ENCODE results near the gene VPS8. TPM values are rescaled to one million over a fixed set of nuclear protein-coding genes. Genes with fewer than 3 reads are reported as not detected.

VPS8 gene
- total RNA-seq, 4 donors from 2014 or later = 31.0 to 39.0 (median 32.6) TPM

DNA sequence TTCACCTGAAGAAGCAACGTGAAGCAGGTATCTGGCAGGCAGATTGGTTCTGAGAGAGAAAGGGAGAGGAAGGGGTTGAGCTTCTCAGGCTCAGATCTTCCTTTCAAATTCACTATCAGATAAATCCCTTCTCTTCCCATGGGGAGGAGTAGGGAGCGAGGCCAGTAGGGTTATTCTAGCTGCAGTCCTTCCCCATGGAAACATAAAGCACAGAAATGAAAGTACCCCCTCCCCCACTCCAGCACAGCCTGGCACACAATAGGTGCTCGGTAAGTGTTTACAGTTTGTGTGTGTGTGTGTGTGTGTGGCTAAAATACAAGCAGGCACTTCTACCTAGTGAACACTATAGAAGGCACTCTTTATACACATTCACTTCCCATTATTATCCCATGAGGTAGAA is 20.8 kb upstream of the VPS8 start:
- no peaks in the 10 kb centered on the region for H3K9me3 ChIP-seq
- H3K36me3 ChIP-seq = no peaks in the 10 kb centered on the region
- no peak overlapping the region for H3K4me3 ChIP-seq
- DNase-seq (ENCODE audit: extremely low spot score) = no peak
- no peak overlapping the region for H3K27ac ChIP-seq (replicated peaks in 1 of 4)
- WGBS = 57% methylated on average over 3 of the region's 3 CpGs
- H3K4me1 ChIP-seq = peaks cover 8 to 12% (median 10%) of the 10 kb centered on the region in 4 donors
- intact Hi-C loops (cut with DNase I) = no loop called here
- no peaks in the 10 kb centered on the region for H3K27me3 ChIP-seq
- TF ChIP-seq CTCF (IDR thresholded peaks at IDR 0.05) (no peak), EP300 (IDR thresholded peaks at IDR 0.05) (no peak), POLR2A (IDR thresholded peaks at IDR 0.05; ENCODE audit: low read depth) (no peak), POLR2AphosphoS5 (IDR thresholded peaks at IDR 0.05) (no peak)

- DNase-seq (ENCODE audit: extremely low spot score) = no peak
- no peaks in the 10 kb centered on the region for H3K36me3 ChIP-seq
- peaks cover 0 to 4% (median 0%) of the 10 kb centered on the region in 4 donors for H3K27me3 ChIP-seq
- intact Hi-C loops (cut with DNase I) = no loop called here
- H3K9me3 ChIP-seq = no peaks in the 10 kb centered on the region
- no peak overlapping the region for H3K4me3 ChIP-seq
- no peak for TF ChIP-seq POLR2A (IDR thresholded peaks at IDR 0.05; ENCODE audit: low read depth)
- no peak for TF ChIP-seq POLR2AphosphoS5 (IDR thresholded peaks at IDR 0.05)
- TF ChIP-seq EP300 (IDR thresholded peaks at IDR 0.05) = no peak
- no peak for TF ChIP-seq CTCF (IDR thresholded peaks at IDR 0.05)
- 54% methylated on average over 4 of the region's 4 CpGs for WGBS
- no peak overlapping the region for H3K27ac ChIP-seq (replicated peaks in 1 of 4)
- H3K4me1 ChIP-seq = no peaks in the 10 kb centered on the region
Observed at GRCh38 chr3:184795522-184796190, 16.3 kb upstream of the VPS8 start.

GRCh38 chr3:184796551-184796950 is 15.4 kb upstream of the VPS8 start:
- 67% methylated on average over 8 of the region's 8 CpGs for WGBS
- no peak for TF ChIP-seq CTCF (IDR thresholded peaks at IDR 0.05)
- TF ChIP-seq EP300 (IDR thresholded peaks at IDR 0.05) = no peak
- no peak for TF ChIP-seq POLR2AphosphoS5 (IDR thresholded peaks at IDR 0.05)
- TF ChIP-seq POLR2A (IDR thresholded peaks at IDR 0.05; ENCODE audit: low read depth) = no peak
- H3K9me3 ChIP-seq = no peaks in the 10 kb centered on the region
- no peak overlapping the region for H3K4me3 ChIP-seq
- no peak for DNase-seq (ENCODE audit: extremely low spot score)
- H3K36me3 ChIP-seq = no peaks in the 10 kb centered on the region
- peaks cover 0 to 4% (median 0%) of the 10 kb centered on the region in 4 donors for H3K27me3 ChIP-seq
- H3K4me1 ChIP-seq = no peaks in the 10 kb centered on the region
- intact Hi-C loops (cut with DNase I) = no loop called here
- H3K27ac ChIP-seq (replicated peaks in 1 of 4) = no peak overlapping the region

DNA sequence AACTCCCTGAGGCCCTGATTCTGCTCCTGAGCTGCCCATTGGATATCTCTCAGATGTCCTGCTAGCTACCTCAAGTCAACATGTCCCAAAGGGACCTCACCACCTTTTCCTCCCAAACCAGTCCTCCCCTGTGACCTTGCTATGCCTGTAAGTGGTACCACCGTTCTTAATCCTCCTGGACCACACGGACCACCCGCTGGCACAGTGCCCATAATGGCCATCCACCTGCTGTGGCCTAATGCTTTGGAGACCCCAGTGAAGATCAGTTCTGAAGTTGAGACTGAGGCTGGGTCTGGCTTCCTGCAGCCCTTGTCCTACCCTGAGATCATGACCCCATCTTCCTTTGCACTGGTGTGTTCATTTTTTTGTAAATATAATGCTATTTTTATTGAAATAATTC is 15.0 kb upstream of the VPS8 start:
- Histone ChIP-seq H3K9me3 (no peaks in the 10 kb centered on the region), H3K36me3 (no peaks in the 10 kb centered on the region), H3K27me3 (peaks cover 0 to 4% (median 0%) of the 10 kb centered on the region in 4 donors), H3K4me3 (no peak overlapping the region), H3K4me1 (no peaks in the 10 kb centered on the region), H3K27ac (replicated peaks in 1 of 4) (no peak overlapping the region)
- TF ChIP-seq POLR2A (IDR thresholded peaks at IDR 0.05; ENCODE audit: low read depth) (no peak), POLR2AphosphoS5 (IDR thresholded peaks at IDR 0.05) (no peak), EP300 (IDR thresholded peaks at IDR 0.05) (no peak), CTCF (IDR thresholded peaks at IDR 0.05) (no peak)
- 85% methylated on average over 3 of the region's 3 CpGs for WGBS
- no peak for DNase-seq (ENCODE audit: extremely low spot score)
- intact Hi-C loops (cut with DNase I) = no loop called here

GRCh38 chr3:184798120-184798519 is 13.8 kb upstream of the VPS8 start:
- WGBS = 91% methylated on average over 3 of the region's 3 CpGs
- Histone ChIP-seq H3K4me1 (no peaks in the 10 kb centered on the region), H3K27me3 (peaks cover 0 to 4% (median 0%) of the 10 kb centered on the region in 4 donors), H3K36me3 (no peaks in the 10 kb centered on the region), H3K9me3 (no peaks in the 10 kb centered on the region), H3K27ac (replicated peaks in 1 of 4) (no peak overlapping the region), H3K4me3 (no peak overlapping the region)
- no peak for DNase-seq (ENCODE audit: extremely low spot score)
- TF ChIP-seq POLR2AphosphoS5 (IDR thresholded peaks at IDR 0.05) (no peak), EP300 (IDR thresholded peaks at IDR 0.05) (no peak), CTCF (IDR thresholded peaks at IDR 0.05) (no peak), POLR2A (IDR thresholded peaks at IDR 0.05; ENCODE audit: low read depth) (no peak)
- intact Hi-C loops (cut with DNase I) = no loop called here
